ENCODE data around the gene CDS1.

GRCh38 chr4:84691800-84692199 is 108.9 kb downstream of the CDS1 start:
- TF ChIP-seq REST (IDR thresholded peaks at IDR 0.05; ENCODE audit: insufficient read depth in 1 of 2, low read depth in 2 of 2, low read length in 2 of 2), result no peak
- TF ChIP-seq TAF1 (IDR thresholded peaks at IDR 0.05; ENCODE audit: borderline replicate concordance, insufficient read depth, low read length), result no peak
- no peak for TF ChIP-seq POLR2AphosphoS5 (IDR thresholded peaks at IDR 0.05; ENCODE audit: low read depth, low read length)
- TF ChIP-seq SIN3A (IDR thresholded peaks at IDR 0.05; ENCODE audit: borderline replicate concordance, insufficient read depth, low read length), result no peak
